Activated naive CD8-positive, alpha-beta T cell (primary cell): Measurements from ENCODE around the gene WNK4.

Experiments used
- H3K27ac Mint-ChIP-seq: one replicate; pipeline ENCODE4 v1.8.0; 2021; ENCODE audit warnings: mixed read lengths
- H3K27me3 Mint-ChIP-seq: one replicate; pipeline ENCODE4 v1.8.0; 2021; ENCODE audit warnings: mixed read lengths
- H3K36me3 Mint-ChIP-seq: one replicate; pipeline ENCODE4 v1.8.0; 2021; ENCODE audit warnings: mixed read lengths
- H3K4me1 Mint-ChIP-seq: one replicate; pipeline ENCODE4 v1.8.0; 2021; ENCODE audit warnings: low read depth, mixed read lengths
- H3K4me3 Mint-ChIP-seq: one replicate; pipeline ENCODE4 v1.8.0; 2021; ENCODE audit warnings: mild to moderate bottlenecking, mixed read lengths
- H3K9me3 Mint-ChIP-seq: one replicate; pipeline ENCODE4 v1.8.0; 2021; ENCODE audit warnings: low read depth, mixed read lengths

WNK4 gene

GRCh38 chr17:42781639-42782165 lies 1.3 kb downstream of the WNK4 start:
- Mint-ChIP-seq H3K4me3 (no peak overlapping the region), H3K27ac (no peak overlapping the region), H3K27me3 (peaks cover 26% of the 10 kb centered on the region), H3K9me3 (no peaks in the 10 kb centered on the region), H3K4me1 (peaks cover 30% of the 10 kb centered on the region), H3K36me3 (peaks cover 11% of the 10 kb centered on the region)

DNA sequence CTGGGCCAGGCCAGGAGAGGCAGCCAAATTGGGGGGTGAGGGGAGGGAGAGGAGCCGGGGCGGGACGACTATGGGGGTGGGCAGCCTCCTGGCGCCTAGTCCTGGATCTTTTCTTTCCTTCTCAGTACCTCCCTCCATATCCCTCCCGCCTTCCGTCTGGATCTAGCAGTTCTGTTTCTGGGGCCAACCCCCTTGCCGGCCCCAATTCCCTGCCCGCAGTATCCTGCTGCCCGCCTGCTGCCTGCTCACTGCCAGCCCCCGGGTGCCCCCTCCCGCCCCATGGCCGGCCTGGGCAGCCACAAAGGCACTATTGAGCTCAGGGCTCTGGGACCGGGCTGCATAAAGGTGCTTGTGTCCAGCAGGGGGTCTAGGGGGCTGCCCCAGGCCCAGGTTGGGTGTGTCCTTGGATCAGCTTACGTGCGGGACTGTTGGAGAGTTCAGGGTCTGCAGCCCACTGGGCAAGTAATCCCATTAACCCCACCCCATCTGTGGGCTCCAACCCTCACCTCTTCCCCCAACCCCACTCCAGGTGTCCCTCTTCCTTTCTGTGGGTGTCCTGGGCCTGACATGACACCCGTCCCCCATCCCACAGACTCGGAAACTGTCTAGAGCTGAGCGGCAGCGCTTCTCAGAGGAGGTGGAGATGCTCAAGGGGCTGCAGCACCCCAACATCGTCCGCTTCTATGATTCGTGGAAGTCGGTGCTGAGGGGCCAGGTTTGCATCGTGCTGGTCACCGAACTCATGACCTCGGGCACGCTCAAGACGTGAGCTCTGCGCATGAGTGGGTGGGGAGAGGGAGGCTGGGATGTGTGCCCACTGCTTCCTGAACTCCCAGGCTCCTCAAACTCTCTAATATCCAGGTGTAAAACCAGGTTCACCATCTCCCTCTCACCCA lies 2.0 kb downstream of the WNK4 start:
- Mint-ChIP-seq H3K27me3 (peaks cover 26% of the 10 kb centered on the region), H3K9me3 (no peaks in the 10 kb centered on the region), H3K4me3 (no peak overlapping the region), H3K36me3 (peaks cover 11% of the 10 kb centered on the region), H3K27ac (no peak overlapping the region), H3K4me1 (peaks cover 30% of the 10 kb centered on the region)

- H3K27me3 Mint-ChIP-seq: peaks cover 30% of the 10 kb centered on the region
- H3K9me3 Mint-ChIP-seq: no peaks in the 10 kb centered on the region
- peaks cover 30% of the 10 kb centered on the region for H3K4me1 Mint-ChIP-seq
- peak overlapping the region; percentile 0 for H3K4me3 Mint-ChIP-seq
- H3K36me3 Mint-ChIP-seq: peaks cover 6% of the 10 kb centered on the region
- H3K27ac Mint-ChIP-seq: no peak overlapping the region
Measured at GRCh38 chr17:42783062-42783790, 2.8 kb downstream of the WNK4 start.

DNA sequence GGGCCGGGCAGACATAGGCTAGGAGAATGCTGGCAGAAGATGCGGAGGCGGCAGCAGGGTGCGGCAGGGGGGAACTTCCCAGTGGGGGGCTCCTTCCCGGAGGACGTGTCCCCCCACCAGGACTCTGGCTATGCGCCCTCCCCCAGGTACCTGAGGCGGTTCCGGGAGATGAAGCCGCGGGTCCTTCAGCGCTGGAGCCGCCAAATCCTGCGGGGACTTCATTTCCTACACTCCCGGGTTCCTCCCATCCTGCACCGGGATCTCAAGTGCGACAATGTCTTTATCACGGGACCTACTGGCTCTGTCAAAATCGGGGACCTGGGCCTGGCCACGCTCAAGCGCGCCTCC lies 3.4 kb downstream of the WNK4 start:
- Mint-ChIP-seq H3K27me3 (peaks cover 30% of the 10 kb centered on the region), H3K27ac (no peak overlapping the region), H3K4me3 (no peak overlapping the region), H3K4me1 (peaks cover 30% of the 10 kb centered on the region), H3K36me3 (peaks cover 2% of the 10 kb centered on the region), H3K9me3 (no peaks in the 10 kb centered on the region)

- H3K27ac Mint-ChIP-seq: no peak overlapping the region
- H3K27me3 Mint-ChIP-seq: peaks cover 30% of the 10 kb centered on the region
- H3K36me3 Mint-ChIP-seq: peaks cover 2% of the 10 kb centered on the region
- peak overlapping the region; percentile 30 for H3K4me3 Mint-ChIP-seq
- no peaks in the 10 kb centered on the region for H3K9me3 Mint-ChIP-seq
- peaks cover 30% of the 10 kb centered on the region for H3K4me1 Mint-ChIP-seq
Measured at GRCh38 chr17:42784409-42784808, 4.0 kb downstream of the WNK4 start.

GRCh38 chr17:42784811-42785592 lies 4.6 kb downstream of the WNK4 start:
- peak overlapping the region; percentile 30 for H3K4me3 Mint-ChIP-seq
- H3K4me1 Mint-ChIP-seq: peaks cover 30% of the 10 kb centered on the region
- no peaks in the 10 kb centered on the region for H3K9me3 Mint-ChIP-seq
- no peak overlapping the region for H3K27ac Mint-ChIP-seq
- H3K36me3 Mint-ChIP-seq: no peaks in the 10 kb centered on the region
- peaks cover 30% of the 10 kb centered on the region for H3K27me3 Mint-ChIP-seq

- Mint-ChIP-seq H3K4me1 (peaks cover 26% of the 10 kb centered on the region), H3K36me3 (no peaks in the 10 kb centered on the region), H3K9me3 (no peaks in the 10 kb centered on the region), H3K4me3 (no peak overlapping the region), H3K27ac (no peak overlapping the region), H3K27me3 (peaks cover 25% of the 10 kb centered on the region)
Measured at GRCh38 chr17:42787266-42787665, 6.9 kb downstream of the WNK4 start.

GRCh38 chr17:42791948-42792347 lies 11.5 kb downstream of the WNK4 start:
- H3K4me1 Mint-ChIP-seq: peaks cover 5% of the 10 kb centered on the region
- no peak overlapping the region for H3K27ac Mint-ChIP-seq
- no peaks in the 10 kb centered on the region for H3K36me3 Mint-ChIP-seq
- no peaks in the 10 kb centered on the region for H3K9me3 Mint-ChIP-seq
- H3K27me3 Mint-ChIP-seq: peaks cover 5% of the 10 kb centered on the region
- H3K4me3 Mint-ChIP-seq: no peak overlapping the region

DNA sequence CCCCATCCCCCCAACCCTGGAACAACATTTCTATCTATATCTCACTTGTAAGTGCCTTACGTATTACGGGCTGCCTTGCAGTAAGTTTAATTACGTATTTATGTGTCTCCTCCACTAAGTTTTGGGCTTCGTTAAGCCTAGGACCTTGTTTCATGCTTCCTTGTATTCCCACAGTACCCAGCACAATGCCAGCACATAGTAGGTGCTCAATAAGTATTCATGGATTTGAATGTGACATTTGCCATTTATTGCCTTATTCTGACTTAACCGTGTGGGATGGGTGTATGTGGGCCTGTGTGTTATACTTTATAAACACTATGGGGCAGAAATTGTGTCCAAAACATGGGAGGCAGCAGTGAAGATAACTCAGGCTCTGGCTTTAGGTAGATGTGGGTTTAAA lies 12.1 kb downstream of the WNK4 start:
- no peak overlapping the region for H3K4me3 Mint-ChIP-seq
- H3K27me3 Mint-ChIP-seq: peaks cover 5% of the 10 kb centered on the region
- H3K27ac Mint-ChIP-seq: no peak overlapping the region
- peaks cover 10% of the 10 kb centered on the region for H3K4me1 Mint-ChIP-seq
- H3K9me3 Mint-ChIP-seq: no peaks in the 10 kb centered on the region
- no peaks in the 10 kb centered on the region for H3K36me3 Mint-ChIP-seq

DNA sequence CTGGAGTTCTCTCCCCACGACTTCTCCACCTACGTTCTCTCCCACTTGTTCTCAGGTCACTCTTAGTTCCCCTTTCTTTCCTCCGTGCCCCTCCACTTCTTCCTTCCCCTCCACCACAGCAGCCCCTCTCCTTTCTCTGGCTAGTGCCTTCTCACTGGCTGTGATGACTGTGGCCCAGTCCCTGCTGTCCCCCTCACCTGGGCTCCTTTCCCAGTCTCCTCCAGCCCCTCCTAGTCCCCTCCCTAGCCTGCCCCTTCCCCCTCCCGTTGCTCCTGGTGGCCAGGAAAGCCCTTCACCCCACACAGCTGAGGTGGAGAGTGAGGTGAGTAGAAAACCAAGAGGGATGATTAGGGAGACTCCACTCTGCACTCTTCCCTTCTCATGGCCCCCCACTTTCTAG lies 14.7 kb downstream of the WNK4 start:
- Mint-ChIP-seq H3K4me3 (no peak overlapping the region), H3K4me1 (peaks cover 18% of the 10 kb centered on the region), H3K27me3 (no peaks in the 10 kb centered on the region), H3K27ac (no peak overlapping the region), H3K36me3 (no peaks in the 10 kb centered on the region), H3K9me3 (no peaks in the 10 kb centered on the region)

DNA sequence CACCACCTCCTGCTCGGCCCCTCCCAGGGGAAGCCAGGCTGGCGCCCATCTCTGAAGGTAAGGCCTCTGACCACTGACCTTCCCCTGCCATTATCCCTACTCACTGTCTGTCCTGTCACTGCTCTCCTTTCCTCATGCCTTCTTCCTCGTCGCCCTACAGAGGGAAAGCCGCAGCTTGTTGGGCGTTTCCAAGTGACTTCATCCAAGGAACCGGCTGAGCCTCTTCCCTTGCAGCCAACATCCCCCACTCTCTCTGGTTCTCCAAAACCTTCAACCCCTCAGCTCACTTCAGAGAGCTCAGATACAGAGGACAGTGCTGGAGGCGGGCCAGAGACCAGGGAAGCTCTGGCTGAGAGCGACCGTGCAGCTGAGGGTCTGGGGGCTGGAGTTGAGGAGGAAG lies 15.1 kb downstream of the WNK4 start:
- H3K4me3 Mint-ChIP-seq: peak overlapping the region; percentile 58
- H3K27me3 Mint-ChIP-seq: no peaks in the 10 kb centered on the region
- no peak overlapping the region for H3K27ac Mint-ChIP-seq
- no peaks in the 10 kb centered on the region for H3K9me3 Mint-ChIP-seq
- H3K36me3 Mint-ChIP-seq: no peaks in the 10 kb centered on the region
- H3K4me1 Mint-ChIP-seq: peaks cover 18% of the 10 kb centered on the region

GRCh38 chr17:42796066-42796758 lies 15.8 kb downstream of the WNK4 start:
- Mint-ChIP-seq H3K9me3 (no peaks in the 10 kb centered on the region), H3K36me3 (no peaks in the 10 kb centered on the region), H3K4me1 (peaks cover 18% of the 10 kb centered on the region), H3K4me3 (peak overlapping the region; percentile 58), H3K27me3 (no peaks in the 10 kb centered on the region), H3K27ac (no peak overlapping the region)

GRCh38 chr17:42797067-42798007 lies 16.9 kb downstream of the WNK4 start:
- H3K4me1 Mint-ChIP-seq: peaks cover 18% of the 10 kb centered on the region
- no peaks in the 10 kb centered on the region for H3K36me3 Mint-ChIP-seq
- H3K9me3 Mint-ChIP-seq: no peaks in the 10 kb centered on the region
- peak overlapping the region; percentile 94 for H3K4me3 Mint-ChIP-seq
- peak overlapping the region; percentile 34 for H3K27ac Mint-ChIP-seq
- H3K27me3 Mint-ChIP-seq: no peaks in the 10 kb centered on the region
